Mononuclear cell (primary cell): ENCODE measurements around the gene PTPN1. TPM values are rescaled to one million over a fixed set of nuclear protein-coding genes. Genes with fewer than 3 reads are reported as not detected.
"Not testable (repeated sequence)": the region's sequence is repeated elsewhere in the genome, so short reads cannot be mapped to it uniquely, and the experiment has no call there.

Experiments used
- H3K27me3 ChIP-seq: 2 replicates; pipeline ENCODE4 v1.6.0; 2011; ENCODE audit warnings: low read length, control low read depth; ENCODE audit not compliant: insufficient read depth
- H3K4me1 ChIP-seq: 2 replicates; pipeline ENCODE4 v1.5.1; 2011; ENCODE audit warnings: mild to moderate bottlenecking, low read length, control low read depth; ENCODE audit not compliant: insufficient read depth
- H3K4me3 ChIP-seq: 2 replicates; pipeline ENCODE4 v1.5.1; 2011; ENCODE audit warnings: mild to moderate bottlenecking, low read length, moderate library complexity
- H3K9me3 ChIP-seq: 2 replicates; pipeline ENCODE4 v1.5.1; 2011; ENCODE audit warnings: low read depth, mild to moderate bottlenecking, control low read depth, low read length
- total RNA-seq: library from RNA; depleted of rRNA; stranded (reverse); fragments of >200 nt; gene quantifications from one replicate; pipeline ENCODE4 v1.2.3, GENCODE V29; 2012

Gene PTPN1
- total RNA-seq, 1 donor = 86.0 TPM

DNA sequence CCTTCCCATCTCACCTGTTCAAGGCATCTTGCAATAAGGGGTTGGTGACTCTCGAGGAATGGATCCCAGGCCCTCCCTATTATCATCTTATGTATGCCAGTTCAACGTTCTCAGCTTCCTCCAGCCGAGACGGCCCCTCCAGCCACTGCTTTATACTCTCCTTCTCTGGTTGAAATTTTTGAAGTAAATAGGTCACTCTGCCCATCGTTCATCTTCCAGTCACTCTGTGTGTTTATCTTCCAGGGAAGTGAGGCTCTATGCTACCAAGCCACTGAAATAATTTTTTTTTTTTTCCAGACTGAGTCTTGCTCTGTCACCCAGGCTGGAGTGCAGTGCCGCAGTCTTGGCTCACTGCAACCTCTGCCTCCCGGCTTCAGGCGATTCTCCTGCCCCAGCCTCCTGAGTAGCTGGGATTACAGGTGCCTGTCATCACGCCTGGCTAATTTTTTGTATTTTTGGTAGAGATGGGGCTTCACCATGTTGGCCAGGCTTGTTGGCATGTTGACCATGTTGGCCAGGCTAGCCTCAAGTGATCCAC lies 17.0 kb downstream of the PTPN1 start:
- no peaks in the 10 kb centered on the region for H3K9me3 ChIP-seq
- H3K4me3 ChIP-seq = no peak overlapping the region
- no peaks in the 10 kb centered on the region for H3K27me3 ChIP-seq
- H3K4me1 ChIP-seq = peaks cover 87% of the 10 kb centered on the region

DNA sequence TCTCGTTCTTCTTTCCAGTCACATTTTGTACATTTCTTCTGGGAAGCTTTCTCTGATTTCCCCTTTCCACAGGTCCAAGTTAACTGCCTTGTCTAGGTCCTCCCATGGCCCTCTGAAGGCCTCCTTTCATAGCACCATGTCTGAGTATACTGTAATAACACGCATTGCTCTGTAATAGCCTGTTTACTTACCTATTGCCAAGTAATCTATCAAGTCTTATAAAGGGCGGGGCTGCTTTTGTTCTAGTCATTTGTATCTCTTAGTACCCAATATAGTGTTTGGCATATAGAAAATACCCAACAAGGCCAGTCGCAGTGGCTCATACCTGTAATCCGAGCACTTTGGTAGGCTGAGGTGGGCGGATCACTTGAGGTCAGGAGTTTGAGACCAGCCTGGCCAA lies 17.9 kb downstream of the PTPN1 start:
- no peak overlapping the region for H3K4me3 ChIP-seq
- H3K4me1 ChIP-seq = peaks cover 84% of the 10 kb centered on the region

DNA sequence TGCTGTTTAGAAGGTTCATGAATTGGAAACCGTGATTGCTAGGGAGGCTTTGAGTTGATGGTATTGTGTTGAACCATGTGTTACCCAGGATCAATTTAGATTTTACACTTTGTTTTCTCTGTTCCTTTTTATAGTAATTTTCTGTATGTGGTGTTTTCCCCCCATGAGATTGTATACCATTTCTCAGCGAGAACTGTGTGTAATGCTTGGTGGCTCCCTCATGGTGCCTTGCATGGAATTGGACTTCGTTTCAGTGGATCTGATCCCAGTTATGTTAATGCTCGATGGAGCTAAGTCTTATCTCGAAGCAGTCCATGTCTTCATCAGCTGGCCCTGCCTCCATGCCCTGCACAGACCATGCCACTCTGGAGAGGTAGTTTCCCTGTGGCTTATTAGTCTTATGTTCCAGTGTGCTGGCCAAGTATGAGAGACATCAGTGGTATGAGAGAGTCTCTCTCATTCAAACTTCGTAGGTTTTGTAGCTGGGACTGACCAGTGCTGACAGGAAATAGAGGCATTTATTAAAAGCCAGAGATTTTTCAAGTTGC lies 18.7 kb downstream of the PTPN1 start:
- H3K9me3 ChIP-seq = no peaks in the 10 kb centered on the region
- no peaks in the 10 kb centered on the region for H3K27me3 ChIP-seq
- H3K4me3 ChIP-seq = no peak overlapping the region
- H3K4me1 ChIP-seq = peaks cover 83% of the 10 kb centered on the region

More for the DNA sequence above, 17.9 kb downstream of the PTPN1 start:
- no peaks in the 10 kb centered on the region for H3K9me3 ChIP-seq
- no peaks in the 10 kb centered on the region for H3K27me3 ChIP-seq

GRCh38 chr20:50532221-50532620 lies 22.0 kb downstream of the PTPN1 start:
- no peaks in the 10 kb centered on the region for H3K27me3 ChIP-seq
- H3K4me1 ChIP-seq = peaks cover 71% of the 10 kb centered on the region
- H3K9me3 ChIP-seq = no peaks in the 10 kb centered on the region
- H3K4me3 ChIP-seq = no peak overlapping the region

DNA sequence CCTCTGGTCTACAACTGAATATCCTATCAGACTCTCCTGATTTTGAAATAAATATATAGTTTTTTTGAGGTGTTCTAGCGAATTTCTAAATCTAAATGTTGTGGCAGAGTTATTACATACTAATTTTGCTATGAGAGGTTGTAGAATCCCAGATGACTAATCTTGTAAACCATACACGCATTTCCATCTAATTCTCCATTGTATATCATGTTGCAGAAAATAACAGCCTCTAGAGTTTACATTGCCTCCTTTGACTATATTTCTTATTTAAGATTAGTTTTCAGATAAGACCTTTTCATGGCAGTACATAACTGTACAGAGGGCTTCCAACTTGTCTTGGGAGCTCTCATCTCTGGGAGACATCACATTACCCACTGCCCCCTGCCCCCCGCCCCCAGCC lies 22.9 kb downstream of the PTPN1 start:
- H3K27me3 ChIP-seq = no peaks in the 10 kb centered on the region
- H3K4me3 ChIP-seq = no peak overlapping the region
- H3K4me1 ChIP-seq = peaks cover 71% of the 10 kb centered on the region
- no peaks in the 10 kb centered on the region for H3K9me3 ChIP-seq

GRCh38 chr20:50533464-50533863 lies 23.3 kb downstream of the PTPN1 start:
- Histone ChIP-seq H3K27me3 (no peaks in the 10 kb centered on the region), H3K9me3 (no peaks in the 10 kb centered on the region), H3K4me3 (no peak overlapping the region), H3K4me1 (peaks cover 73% of the 10 kb centered on the region)

- Histone ChIP-seq H3K9me3 (no peaks in the 10 kb centered on the region), H3K4me3 (no peak overlapping the region), H3K27me3 (no peaks in the 10 kb centered on the region), H3K4me1 (peaks cover 74% of the 10 kb centered on the region)
Observed at GRCh38 chr20:50534567-50534966, 24.4 kb downstream of the PTPN1 start.

DNA sequence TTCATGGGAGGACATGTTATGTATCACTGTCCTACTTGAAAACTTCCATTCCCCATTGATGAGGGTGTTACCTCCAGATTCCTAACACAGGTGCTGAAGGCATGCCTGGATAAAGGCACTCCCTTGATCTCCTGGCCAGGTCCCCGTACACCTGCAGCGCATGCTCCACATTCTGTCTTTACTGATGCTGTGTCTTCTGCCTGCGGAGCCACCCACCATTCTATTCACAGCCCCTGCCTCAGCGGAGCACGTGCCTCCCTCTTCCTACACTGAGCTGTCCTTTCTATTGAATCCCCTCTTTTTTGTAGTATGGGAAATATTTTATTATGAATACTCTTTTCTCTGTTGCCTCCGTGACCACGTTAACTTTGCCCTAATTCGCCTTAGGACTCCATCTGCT lies 25.0 kb downstream of the PTPN1 start:
- Histone ChIP-seq H3K9me3 (no peaks in the 10 kb centered on the region), H3K4me3 (no peak overlapping the region), H3K27me3 (no peaks in the 10 kb centered on the region), H3K4me1 (peaks cover 69% of the 10 kb centered on the region)

DNA sequence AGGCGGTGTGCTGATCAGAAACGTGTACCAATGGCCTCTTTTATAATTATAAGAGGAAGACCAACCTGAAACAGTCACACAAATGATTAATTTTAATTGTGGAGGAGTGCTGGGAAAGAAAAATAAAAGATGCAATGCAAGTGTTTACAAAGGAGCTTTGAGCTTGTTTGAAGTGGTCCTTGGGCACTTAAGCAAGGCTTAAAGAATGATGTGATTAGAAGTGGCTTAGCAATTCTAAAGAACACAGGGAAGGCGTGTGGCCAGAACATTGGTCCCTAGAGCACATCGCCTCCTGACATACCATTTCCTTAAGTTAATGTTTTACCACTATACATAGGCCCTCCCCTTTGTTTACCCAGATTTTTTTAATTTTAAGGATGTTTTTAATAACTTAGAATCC lies 26.1 kb downstream of the PTPN1 start:
- H3K4me3 ChIP-seq = no peak overlapping the region
- H3K4me1 ChIP-seq = peaks cover 70% of the 10 kb centered on the region
- H3K27me3 ChIP-seq = no peaks in the 10 kb centered on the region
- H3K9me3 ChIP-seq = no peaks in the 10 kb centered on the region

GRCh38 chr20:50537546-50538201 lies 27.5 kb downstream of the PTPN1 start:
- Histone ChIP-seq H3K4me3 (no peak overlapping the region), H3K27me3 (no peaks in the 10 kb centered on the region), H3K4me1 (peaks cover 71% of the 10 kb centered on the region), H3K9me3 (no peaks in the 10 kb centered on the region)

- Histone ChIP-seq H3K4me3 (no peak overlapping the region), H3K4me1 (peaks cover 70% of the 10 kb centered on the region), H3K9me3 (no peaks in the 10 kb centered on the region), H3K27me3 (no peaks in the 10 kb centered on the region)
Observed at GRCh38 chr20:50538276-50538675, 28.1 kb downstream of the PTPN1 start.

DNA sequence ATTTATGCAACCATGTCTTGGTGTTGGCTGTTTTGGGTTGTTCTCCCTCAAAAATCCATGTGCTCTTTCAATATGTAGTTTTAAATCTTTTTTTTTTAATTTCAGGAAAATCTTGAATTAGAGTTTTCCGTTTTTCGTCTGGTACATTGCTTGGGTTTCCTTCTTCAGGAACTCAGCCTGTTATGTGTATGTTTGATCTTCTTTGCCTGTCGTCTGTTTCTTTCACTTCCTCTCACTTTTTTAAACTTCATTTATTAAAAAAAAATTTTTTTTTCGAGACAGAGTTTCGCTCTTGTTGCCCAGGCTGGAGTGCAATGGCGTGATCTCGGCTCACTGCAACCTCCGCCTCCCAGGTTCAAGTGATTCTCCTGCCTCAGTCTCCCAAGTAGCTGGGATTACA lies 29.6 kb downstream of the PTPN1 start:
- H3K9me3 ChIP-seq, H3K27me3 ChIP-seq, H3K4me3 ChIP-seq: not testable (repeated sequence)
- H3K4me1 ChIP-seq = peaks cover 65% of the 10 kb centered on the region

- H3K4me1 ChIP-seq = peaks cover 70% of the 10 kb centered on the region
- H3K27me3 ChIP-seq = no peaks in the 10 kb centered on the region
- no peaks in the 10 kb centered on the region for H3K9me3 ChIP-seq
- H3K4me3 ChIP-seq = no peak overlapping the region
Observed at GRCh38 chr20:50540620-50541605, 30.7 kb downstream of the PTPN1 start.

- H3K4me3 ChIP-seq = no peak overlapping the region
- H3K4me1 ChIP-seq = peaks cover 78% of the 10 kb centered on the region
- H3K9me3 ChIP-seq = no peaks in the 10 kb centered on the region
- no peaks in the 10 kb centered on the region for H3K27me3 ChIP-seq
Observed at GRCh38 chr20:50541606-50542041, 31.4 kb downstream of the PTPN1 start.

- Histone ChIP-seq H3K4me3 (no peak overlapping the region), H3K4me1 (peaks cover 79% of the 10 kb centered on the region), H3K9me3 (no peaks in the 10 kb centered on the region), H3K27me3 (no peaks in the 10 kb centered on the region)
Observed at GRCh38 chr20:50543326-50543725, 33.1 kb downstream of the PTPN1 start.
